Pulmonary artery endothelial cell (primary cell): ENCODE measurements around the gene HIGD2A. TPM values are rescaled to one million over a fixed set of nuclear protein-coding genes. Genes with fewer than 3 reads are reported as not detected.

Experiments used
- DNase-seq: peaks from one replicate; pipeline ENCODE4 v3.0.0-alpha.2; 2011; ENCODE audit warnings: low read depth, low spot score
- total RNA-seq: library from RNA; depleted of rRNA; stranded (reverse); fragments of >200 nt; gene quantifications from 2 replicates; pipeline ENCODE4 v1.2.3, GENCODE V29; 2014

HIGD2A gene
- total RNA-seq, 1 donor from 2014 or later = 43.5 TPM

- DNase-seq = no peak
Measured at GRCh38 chr5:176369934-176370711, 18.4 kb upstream of the HIGD2A start.

DNA sequence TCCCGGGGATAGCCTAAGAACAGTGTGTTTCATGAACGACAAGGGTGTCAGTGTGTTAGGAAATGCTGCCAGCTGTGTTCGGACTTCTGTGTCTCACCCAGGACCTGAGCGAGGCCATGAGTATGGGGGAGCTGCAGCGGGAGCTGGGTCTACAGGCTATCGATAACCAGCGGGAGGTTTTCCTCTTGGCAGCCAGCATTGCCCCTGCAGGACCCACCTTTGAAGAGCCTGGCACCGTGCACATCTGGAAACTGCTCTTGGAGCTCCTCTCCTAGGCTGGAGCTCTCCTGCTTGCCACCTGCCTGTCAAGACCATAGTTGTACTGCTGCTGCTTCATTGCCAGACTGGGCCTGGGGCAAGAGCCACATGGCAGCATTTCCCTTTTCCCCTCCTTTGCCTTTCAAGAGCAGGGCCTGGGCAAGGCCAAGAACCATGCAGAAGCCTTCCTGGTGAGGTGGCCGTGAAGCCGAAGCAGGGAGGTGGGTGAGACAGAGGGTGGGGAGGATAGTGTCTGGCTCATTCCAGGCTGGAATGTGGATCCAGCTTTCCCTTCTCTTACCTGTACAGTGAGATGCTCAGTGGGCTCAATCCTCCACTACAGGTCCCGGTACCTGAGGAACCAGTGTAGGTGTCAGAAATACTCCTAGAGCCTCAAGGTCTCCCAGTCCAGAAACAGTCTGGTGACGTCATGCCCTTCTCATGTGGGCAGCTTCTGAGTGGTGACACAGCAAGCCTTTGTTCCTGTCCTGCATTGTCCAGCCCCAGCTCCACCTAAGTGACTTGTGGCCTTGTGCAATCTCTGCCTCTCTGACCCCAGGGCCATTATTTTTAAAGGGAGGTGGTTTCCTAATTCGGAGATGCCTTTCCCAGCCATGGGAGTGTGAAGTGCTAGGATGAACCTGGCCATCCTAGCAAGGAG, 16.7 kb upstream of the HIGD2A start:
- no peak for DNase-seq

DNA sequence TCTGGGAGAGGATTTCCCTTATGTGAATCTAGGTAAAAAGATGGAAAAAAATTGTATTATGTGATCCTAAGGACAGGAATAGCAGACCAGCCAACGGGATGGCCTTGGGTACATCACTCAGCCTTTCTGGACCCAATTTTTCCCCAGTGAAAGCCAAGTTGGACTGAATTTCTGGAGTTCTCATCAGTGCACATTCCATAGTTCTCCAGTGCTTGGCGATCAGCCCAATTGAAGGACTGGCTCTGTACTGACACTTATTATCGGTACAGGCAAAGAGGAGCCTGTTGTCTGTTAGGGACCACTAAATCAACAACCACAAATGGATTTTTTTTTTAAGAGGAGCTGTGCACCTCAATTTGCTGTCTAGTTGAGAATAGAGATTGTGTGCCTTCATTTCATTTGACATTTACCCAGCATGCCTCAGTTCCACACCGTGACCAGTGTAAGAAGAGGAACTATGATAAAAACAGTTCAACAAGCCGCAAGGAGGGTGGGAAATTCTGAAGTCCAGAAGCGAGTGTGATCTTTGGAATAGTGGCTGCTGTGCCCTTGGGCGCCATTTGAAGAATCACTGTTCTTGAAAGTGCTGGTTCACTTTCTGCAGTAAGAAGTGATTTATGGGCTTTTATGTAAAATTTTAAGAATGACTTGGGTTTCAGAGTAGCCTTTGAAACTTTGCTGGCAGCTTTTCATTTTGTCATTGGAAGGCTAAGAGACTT, 15.3 kb upstream of the HIGD2A start:
- no peak for DNase-seq

DNA sequence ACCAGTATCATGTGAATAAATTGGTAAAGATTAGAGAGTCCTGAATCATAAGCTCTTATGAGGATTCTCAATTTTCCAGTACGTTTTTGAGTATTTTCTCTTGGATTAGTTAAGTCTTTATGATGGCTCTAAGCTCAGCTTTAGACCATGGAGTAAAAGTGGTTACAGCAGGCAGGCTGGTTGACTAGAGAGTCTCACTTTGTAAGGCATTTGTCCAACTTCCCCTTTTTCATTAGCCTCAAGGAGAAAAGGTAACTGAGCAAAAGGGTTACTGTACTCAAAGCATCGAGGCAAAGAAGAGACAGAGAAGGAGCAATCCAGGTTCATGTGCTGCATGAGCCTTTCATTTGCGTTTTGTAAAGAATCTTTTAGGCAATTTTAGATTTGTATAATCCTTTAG, 8.7 kb upstream of the HIGD2A start:
- DNase-seq = no peak

DNA sequence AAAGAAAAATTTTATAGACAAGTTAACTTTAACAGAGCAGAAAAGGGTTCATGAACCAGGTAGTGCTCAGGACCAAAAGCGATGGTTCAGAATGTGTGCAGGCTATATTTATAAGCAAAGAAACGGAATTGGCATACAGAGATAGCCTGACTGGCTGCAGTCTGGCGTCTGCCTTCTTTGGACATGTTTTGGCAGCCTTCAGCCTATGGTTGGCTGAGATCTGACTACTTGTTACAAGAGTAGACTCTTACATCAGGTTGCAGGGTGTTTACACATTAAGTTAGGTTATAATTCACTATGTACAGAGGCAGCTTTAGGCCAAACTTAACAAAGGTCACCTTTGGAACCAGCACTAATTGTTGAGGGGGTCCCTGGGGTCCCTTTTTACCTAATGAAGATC, 7.1 kb upstream of the HIGD2A start:
- DNase-seq = no peak

GRCh38 chr5:176381979-176382378, 6.6 kb upstream of the HIGD2A start:
- no peak for DNase-seq

DNA sequence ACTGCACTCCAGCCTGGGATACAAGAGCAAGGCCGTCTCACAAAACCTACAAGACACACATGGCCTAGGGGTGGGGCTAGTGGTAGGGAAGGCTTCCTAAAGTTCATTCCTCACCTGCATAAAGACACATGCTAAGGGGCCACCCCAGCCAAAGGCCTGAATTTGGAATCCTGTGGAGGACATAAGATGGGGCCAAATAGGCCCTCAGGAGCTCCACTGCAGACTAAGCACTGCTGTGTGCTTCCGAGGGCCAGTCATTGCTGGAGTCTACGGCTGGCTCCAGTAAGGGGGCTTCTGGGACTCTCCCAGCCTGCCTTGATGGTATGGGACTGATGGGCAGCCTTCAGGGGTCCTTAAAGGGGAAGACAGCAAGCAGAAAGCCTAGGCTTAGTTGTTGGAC, 5.8 kb upstream of the HIGD2A start:
- DNase-seq = no peak

DNA sequence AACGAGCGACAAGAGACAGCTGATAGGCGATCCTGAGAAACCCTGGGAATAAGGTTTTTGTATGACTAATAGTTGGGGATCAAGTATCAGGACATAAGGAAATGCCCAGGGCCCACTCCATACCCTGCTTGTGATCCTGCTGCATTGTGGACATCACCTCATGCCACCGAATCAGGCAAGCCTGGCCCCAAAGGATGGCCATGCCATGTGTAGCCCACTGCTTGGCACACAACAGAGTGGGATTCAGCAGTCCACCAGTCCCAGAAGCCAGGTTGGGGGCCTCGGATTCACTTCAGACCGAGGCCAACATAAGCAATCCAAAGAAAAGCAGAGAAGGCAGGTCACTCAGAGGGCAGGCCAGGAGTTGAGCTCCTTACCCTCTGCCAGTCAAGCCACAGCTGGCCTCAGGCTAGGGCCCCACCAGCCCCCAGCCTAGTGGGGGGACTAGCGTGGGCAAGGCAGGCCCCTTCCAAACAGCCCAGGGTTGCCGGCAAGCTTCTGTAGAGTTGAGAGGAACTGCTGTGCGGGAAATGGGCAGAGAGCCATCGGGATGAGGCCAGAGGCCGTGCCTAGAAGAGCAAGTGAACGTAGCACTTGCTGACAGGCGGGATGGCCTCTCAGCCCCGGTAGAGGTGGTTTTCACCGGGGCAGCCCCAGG, 5.2 kb upstream of the HIGD2A start:
- no peak for DNase-seq

GRCh38 chr5:176383961-176384360, 4.6 kb upstream of the HIGD2A start:
- DNase-seq = no peak

DNA sequence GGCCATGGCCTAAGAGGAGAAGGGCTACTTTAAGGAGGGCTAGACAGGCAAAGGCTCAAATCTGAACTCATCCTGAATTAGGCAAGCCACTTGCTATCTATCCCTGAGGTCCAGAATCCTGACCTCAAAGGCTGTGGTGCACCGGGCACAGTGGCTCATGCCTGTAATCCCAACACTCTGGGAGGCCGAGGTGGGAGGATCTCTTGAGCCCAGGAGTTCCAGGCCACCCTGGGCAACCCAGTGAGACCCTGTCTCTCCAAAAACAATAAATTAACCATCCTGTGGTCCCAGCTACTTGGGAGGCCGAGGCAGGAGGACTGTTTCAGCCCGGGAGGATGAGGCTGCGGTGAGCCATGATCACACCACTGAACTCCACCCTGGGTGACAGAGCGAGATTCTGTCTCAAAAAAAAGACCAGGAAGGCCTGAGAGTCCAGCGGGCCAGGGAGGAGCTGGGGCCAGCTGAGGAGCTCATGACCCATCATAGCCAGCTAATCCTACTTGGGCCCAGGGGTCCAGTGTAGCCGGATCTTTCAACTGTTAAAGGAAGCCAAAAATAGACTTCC, 4.1 kb upstream of the HIGD2A start:
- no peak for DNase-seq

GRCh38 chr5:176384991-176385390, 3.6 kb upstream of the HIGD2A start:
- DNase-seq = no peak

DNA sequence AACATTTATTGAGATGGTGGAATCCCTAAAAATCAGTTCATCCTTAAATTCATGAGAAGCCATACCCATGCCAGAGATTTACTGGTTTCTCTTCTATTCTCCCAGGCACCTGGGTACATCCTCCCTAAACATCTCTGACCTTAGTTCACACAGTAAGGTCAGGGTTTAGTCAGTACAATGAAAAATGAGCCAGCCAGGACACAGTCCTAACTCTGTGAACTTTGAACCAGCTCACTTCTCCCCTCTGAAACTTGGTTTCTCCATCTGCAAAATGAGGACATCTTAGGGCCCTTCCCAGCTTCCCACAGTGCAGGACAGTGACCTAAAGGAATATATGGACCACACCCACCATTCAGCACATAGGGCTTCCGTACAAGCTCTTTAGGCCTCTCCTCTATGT, 2.1 kb upstream of the HIGD2A start:
- no peak for DNase-seq

- DNase-seq = no peak
Measured at GRCh38 chr5:176387384-176387925, 1.1 kb upstream of the HIGD2A start.

DNA sequence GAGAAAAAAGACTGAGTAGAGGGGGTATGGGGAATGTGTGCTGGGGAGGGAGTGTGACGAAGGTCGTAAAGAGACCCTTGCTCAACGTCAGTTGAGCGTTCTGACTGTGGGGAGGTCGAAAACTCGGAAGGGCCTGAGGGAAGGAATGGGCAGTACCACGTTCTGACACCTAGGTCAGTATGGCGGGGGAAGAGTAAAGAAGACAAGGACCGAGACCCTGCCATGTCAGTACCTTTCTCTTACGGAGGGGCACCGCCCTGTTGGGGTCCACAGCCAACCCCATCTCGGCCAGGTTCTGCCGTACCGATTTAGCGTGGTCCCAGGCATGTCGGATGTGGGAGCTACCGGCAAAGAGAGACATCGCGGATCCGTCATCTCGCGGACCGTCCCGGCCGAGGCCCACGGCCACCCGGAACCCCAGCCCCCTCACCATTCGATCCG, 528 bp upstream of the HIGD2A start:
- DNase-seq = no peak

- no peak for DNase-seq
Measured at GRCh38 chr5:176389135-176390123, 878 bp downstream of the HIGD2A start.

GRCh38 chr5:176391479-176391878, 2.9 kb downstream of the HIGD2A start:
- DNase-seq = no peak

GRCh38 chr5:176391999-176392398, 3.4 kb downstream of the HIGD2A start:
- no peak for DNase-seq

DNA sequence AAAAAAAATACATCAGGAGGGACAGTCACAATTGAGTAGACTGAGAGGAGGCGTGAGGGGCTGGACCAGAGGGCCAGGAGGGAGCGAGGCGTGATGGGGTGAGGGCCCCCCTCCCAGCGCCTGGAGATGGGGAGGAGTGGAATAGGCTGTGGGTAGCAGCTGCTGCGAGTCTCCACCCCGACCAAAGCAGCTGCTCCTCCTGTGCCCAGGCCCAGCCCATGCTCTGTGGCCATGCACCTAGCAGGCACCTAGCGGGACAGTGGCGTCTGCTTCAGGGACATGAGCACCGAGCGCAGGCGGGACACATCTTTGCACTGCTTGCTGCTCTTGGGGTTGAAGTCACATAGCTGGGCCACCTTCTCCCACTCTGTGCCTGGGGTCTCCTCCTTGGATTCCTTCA, 4.0 kb downstream of the HIGD2A start:
- DNase-seq = no peak

DNA sequence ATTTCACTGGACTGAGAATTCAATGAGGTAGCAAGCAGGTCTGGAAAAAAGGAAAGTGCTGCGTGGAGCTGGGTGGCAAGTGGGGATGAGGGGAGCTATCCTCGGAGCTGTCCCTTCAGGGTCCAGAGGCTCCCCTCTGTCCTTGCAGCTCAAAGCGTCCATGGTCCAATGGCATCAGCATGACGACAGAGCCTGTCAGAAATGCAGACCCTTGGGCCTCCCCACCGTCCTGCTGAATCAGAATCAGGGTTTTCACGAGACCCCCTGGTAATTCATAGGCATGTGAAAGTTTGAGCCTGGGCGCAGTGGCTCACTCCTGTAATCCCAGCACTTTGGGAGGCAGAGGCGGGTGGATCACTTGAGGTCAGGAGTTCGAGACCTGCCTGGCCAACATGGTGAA, 5.5 kb downstream of the HIGD2A start:
- no peak for DNase-seq
